Thymus (tissue), 11 donors: ENCODE data around the gene TTC23. TPM values are rescaled to one million over a fixed set of nuclear protein-coding genes. Genes with fewer than 3 reads are reported as not detected.

Experiments
- DNase-seq, 9 donors: peaks; one replicate each; pipeline ENCODE4 v3.0.0-alpha.2; 2013; ENCODE audit warnings: low spot score in 9 of 9, low read depth in 6 of 9, missing footprints in 1 of 9
- H3K27ac ChIP-seq, 2 donors: one replicate each; pipeline ENCODE4 v1.5.1; 2013; ENCODE audit warnings: control low read depth in 1 of 2, low read depth in 1 of 2, low read length in 1 of 2, mild to moderate bottlenecking in 1 of 2, moderate library complexity in 1 of 2
- H3K27me3 ChIP-seq, 2 donors: one replicate each; pipeline ENCODE4 v1.5.1; 2013; ENCODE audit warnings: low read length in 1 of 2; ENCODE audit not compliant: control insufficient read depth in 2 of 2, insufficient read depth in 1 of 2
- H3K36me3 ChIP-seq, 2 donors: one replicate each; pipeline ENCODE4 v1.5.1; 2013; ENCODE audit warnings: low read length in 1 of 2, mild to moderate bottlenecking in 1 of 2, moderate library complexity in 1 of 2; ENCODE audit not compliant: control insufficient read depth in 2 of 2, insufficient read depth in 2 of 2
- H3K4me1 ChIP-seq, 2 donors: one replicate each; pipeline ENCODE4 v1.5.1; 2013; ENCODE audit warnings: low read length in 2 of 2; ENCODE audit not compliant: control insufficient read depth in 2 of 2, insufficient read depth in 2 of 2
- H3K4me3 ChIP-seq, 2 donors: one replicate each; pipeline ENCODE4 v1.5.1; 2013; ENCODE audit warnings: low read length in 2 of 2, control low read depth in 1 of 2, mild to moderate bottlenecking in 1 of 2
- H3K9me3 ChIP-seq, 2 donors: one replicate each; pipeline ENCODE4 v1.5.1; 2013; ENCODE audit warnings: low read length in 1 of 2, mild to moderate bottlenecking in 1 of 2; ENCODE audit not compliant: control insufficient read depth in 2 of 2, insufficient read depth in 1 of 2
- WGBS: extraction: QIAGEN DNeasy Blood & Tissue Kit; methylation state at CpG from one replicate; pipeline ENCODE4 v1.1.7; 2013; 5-methylcytosine and 5-hydroxymethylcytosine counted together
- polyA plus RNA-seq: library from polyadenylated mRNA; stranded (reverse); fragments of 200-250 nt; gene quantifications from one replicate; pipeline ENCODE4 v1.2.3, GENCODE V29; 2013
- total RNA-seq: library from RNA; stranded (reverse); fragments of 120-200 nt; gene quantifications from one replicate; pipeline ENCODE4 v1.2.4, GENCODE V29; 2013
- donor health status: healthy.

Gene TTC23
- total and polyA plus RNA-seq, 2 donors = 5.7 to 7.7 TPM

DNA sequence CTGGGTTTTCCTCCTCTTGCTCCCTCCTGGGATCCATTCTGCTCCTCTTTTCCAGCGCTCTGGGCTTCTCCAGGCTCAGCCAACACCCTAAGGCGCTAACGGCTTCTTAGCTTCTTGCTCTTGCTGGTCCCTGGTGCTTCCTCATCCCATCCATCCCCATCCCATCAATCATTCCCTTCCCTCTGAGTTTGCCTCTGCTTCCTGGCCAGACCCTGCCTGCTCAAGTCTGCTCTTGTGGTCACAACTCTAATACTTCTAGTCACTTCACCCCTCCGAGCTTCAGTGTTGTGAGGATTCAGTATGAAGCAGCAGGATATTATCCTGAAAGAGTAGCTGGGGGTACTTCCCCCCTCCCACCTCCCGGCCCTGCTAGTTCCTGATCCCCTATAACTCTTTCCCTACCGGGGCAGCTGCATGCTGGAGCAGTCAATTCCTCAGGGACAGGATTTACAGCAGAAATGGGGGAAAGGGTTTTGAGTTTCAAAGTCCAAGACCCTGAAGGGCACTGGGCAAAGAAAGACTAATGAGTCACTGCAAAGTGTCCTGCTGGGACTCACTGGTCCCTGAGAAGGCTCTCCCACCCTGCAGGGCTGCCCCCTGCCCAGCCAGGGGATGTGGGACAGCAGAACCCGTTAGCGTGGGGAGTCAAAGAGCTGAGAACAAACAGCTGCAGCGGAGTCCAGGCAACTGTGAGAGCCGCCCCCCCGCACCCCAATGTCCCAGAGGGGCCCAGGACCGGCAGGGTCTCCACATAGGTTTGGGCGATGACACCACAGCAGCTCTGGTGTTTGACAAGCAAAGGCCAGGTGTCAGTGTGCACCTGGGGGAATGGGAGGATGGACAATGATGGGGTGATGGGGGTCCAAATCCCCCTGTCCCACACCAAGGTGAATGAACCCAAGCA is 146.8 kb downstream of the TTC23 start:
- peaks cover 0 to 5% of the 10 kb centered on the region in 2 donors for H3K9me3 ChIP-seq
- peaks cover 15 to 16% of the 10 kb centered on the region in 2 donors for H3K4me1 ChIP-seq
- no peak for DNase-seq
- peaks cover 26 to 81% of the 10 kb centered on the region in 2 donors for H3K27me3 ChIP-seq
- H3K4me3 ChIP-seq = no peak overlapping the region
- peaks cover 0 to 3% of the 10 kb centered on the region in 2 donors for H3K36me3 ChIP-seq
- WGBS = 81% methylated on average over 13 of the region's 13 CpGs
- H3K27ac ChIP-seq = no peak overlapping the region

DNA sequence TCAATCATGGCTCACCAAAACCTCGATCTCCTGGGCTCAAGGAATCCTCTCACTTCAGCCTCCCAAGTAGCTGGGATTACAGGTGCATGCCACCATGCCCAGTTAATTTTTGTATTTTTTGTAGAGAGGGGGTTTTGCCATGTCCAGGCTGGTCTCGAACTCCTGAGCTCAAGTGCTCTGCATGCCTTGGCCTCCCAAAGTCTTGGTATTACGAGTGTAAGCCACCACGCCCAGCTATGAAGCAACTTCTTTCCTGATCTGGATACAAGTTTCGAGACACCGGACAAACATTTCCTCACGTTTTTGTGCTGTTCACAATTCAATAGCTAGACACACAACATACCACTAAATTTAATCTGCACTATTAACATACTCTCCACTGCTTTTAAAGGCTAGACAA is 147.9 kb downstream of the TTC23 start:
- Histone ChIP-seq H3K4me3 (no peak overlapping the region), H3K9me3 (peaks cover 0 to 5% of the 10 kb centered on the region in 2 donors), H3K27ac (no peak overlapping the region), H3K27me3 (peaks cover 26 to 70% of the 10 kb centered on the region in 2 donors), H3K36me3 (peaks cover 0 to 3% of the 10 kb centered on the region in 2 donors), H3K4me1 (peaks cover 14 to 16% of the 10 kb centered on the region in 2 donors)
- 88% methylated on average over 7 of the region's 7 CpGs for WGBS
- DNase-seq = no peak

DNA sequence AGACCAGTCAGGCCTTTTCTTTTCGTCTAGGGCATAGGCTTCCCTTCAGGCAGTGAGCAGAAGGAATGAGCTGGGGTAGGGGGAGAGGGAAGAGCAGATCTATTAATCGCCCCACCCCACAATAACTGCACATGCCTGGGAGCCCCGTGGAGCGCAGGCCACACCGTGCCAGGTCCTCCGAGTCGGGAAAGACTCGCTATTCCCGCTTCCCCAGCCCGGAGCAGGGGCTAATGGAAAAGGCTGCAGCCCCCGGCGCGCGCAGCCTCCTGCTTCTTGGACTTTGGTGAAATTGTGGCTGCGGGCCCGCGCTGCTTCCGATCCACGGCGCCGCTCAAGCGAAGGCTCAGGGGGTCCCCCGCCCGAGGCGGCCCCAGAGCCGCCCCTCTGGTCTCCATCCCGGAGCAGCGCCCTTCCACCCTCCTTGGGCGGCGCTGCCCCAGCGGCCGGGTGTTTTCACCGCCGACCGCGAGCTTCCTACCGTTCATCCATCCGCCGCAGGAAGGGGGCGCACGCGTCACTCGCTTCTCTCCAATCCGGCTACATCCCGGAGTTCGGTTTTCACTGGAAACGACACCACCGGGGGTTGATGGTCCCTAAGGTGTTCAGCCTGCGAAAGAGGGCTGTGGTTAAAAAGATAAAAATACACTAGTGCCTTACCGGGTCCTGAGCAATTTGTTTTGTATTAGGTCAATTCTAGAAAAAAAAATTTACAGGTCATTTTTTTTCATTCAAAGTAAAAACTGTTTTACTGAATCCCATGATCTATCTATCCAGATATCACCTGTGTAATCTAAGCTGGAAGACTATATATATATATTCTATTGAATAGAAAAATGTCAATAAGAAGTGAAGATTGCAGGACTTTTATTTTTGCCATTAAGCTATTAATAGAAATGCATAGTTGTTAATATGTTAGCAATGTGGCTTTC is 148.9 kb downstream of the TTC23 start:
- H3K27ac ChIP-seq = no peak overlapping the region
- H3K27me3 ChIP-seq = peaks cover 23 to 60% of the 10 kb centered on the region in 2 donors
- 5% methylated on average over 50 of the region's 50 CpGs for WGBS
- peaks cover 0 to 3% of the 10 kb centered on the region in 2 donors for H3K36me3 ChIP-seq
- DNase-seq = peak in 4 of 9 donors; percentile 29 to 61 (median 51)
- H3K4me3 ChIP-seq = no peak overlapping the region
- H3K4me1 ChIP-seq = peaks cover 8 to 9% of the 10 kb centered on the region in 2 donors
- H3K9me3 ChIP-seq = peaks cover 0 to 2% of the 10 kb centered on the region in 2 donors

DNA sequence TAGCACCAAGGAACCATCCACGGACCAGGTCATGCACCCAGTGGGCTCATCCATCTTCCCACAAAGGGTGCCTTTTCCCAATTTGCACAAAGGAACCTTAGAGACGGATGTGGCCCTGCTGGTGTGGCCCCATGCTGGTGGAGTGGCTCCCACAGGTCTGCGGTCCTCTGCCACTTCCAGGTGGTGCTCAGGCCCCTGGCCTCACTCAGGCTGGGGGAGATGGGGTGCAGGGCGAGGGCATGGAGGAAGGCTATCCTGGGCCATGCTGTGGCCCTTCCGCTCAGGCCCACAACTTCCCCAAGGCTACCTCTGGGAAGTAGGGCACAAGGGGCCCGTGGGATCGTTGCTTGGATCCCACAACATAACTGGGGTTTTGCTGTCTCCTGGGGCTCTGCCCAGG is 149.7 kb downstream of the TTC23 start:
- peaks cover 0 to 2% of the 10 kb centered on the region in 2 donors for H3K9me3 ChIP-seq
- H3K27me3 ChIP-seq = peaks cover 19 to 56% of the 10 kb centered on the region in 2 donors
- no peak overlapping the region for H3K4me3 ChIP-seq
- DNase-seq = no peak
- no peak overlapping the region for H3K27ac ChIP-seq
- WGBS = 97% methylated on average over 7 of the region's 7 CpGs
- peaks cover 0 to 3% of the 10 kb centered on the region in 2 donors for H3K36me3 ChIP-seq
- peaks cover 1 to 7% of the 10 kb centered on the region in 2 donors for H3K4me1 ChIP-seq

DNA sequence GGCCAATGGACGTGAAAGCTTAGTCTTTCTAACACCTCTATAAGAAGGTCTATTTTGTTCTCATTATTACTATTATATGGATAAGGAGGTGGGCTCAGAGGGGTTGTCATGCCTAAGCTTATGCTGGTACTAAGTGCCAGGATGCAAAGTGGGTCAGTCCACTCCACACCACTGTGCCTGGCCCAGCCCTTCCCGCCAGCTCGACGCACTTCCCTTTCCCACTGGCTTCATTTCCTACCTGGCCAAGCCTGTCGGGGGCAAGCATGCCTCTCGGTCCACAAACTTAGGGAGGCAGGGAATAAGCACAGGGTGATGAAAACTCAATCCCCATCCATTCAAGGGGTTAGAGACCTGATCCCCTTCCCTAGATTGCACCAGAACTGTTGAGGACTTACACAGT is 150.4 kb downstream of the TTC23 start:
- Histone ChIP-seq H3K36me3 (peaks cover 0 to 3% of the 10 kb centered on the region in 2 donors), H3K27me3 (peaks cover 19 to 49% of the 10 kb centered on the region in 2 donors), H3K27ac (no peak overlapping the region), H3K4me1 (peaks cover 0 to 6% of the 10 kb centered on the region in 2 donors), H3K4me3 (no peak overlapping the region), H3K9me3 (peaks cover 0 to 2% of the 10 kb centered on the region in 2 donors)
- 78% methylated on average over 6 of the region's 6 CpGs for WGBS
- DNase-seq = no peak

DNA sequence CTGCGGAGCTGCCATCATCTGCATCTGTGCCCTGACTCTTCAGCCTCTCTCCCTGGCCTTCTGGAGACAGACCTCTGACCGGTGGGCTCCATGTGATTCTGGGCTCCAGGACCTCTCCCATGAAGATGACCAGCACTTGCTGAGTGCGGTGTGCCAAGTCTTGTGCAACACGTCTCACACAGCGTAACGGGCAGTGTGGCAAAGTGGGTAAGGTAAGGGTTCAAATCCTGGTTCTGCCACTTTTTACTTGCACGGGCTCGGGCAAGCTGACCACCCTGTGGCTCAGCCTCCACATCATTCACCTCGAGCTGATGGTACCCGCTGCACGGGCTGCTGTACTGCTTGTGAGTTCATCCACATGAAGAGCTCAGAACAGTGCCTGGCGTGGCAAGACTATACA is 151.0 kb downstream of the TTC23 start:
- DNase-seq = no peak
- H3K36me3 ChIP-seq = peaks cover 0 to 3% of the 10 kb centered on the region in 2 donors
- peaks cover 18 to 44% of the 10 kb centered on the region in 2 donors for H3K27me3 ChIP-seq
- peaks cover 0 to 2% of the 10 kb centered on the region in 2 donors for H3K9me3 ChIP-seq
- H3K4me1 ChIP-seq = peaks cover 0 to 6% of the 10 kb centered on the region in 2 donors
- no peak overlapping the region for H3K4me3 ChIP-seq
- H3K27ac ChIP-seq = no peak overlapping the region
- 95% methylated on average over 12 of the region's 12 CpGs for WGBS

DNA sequence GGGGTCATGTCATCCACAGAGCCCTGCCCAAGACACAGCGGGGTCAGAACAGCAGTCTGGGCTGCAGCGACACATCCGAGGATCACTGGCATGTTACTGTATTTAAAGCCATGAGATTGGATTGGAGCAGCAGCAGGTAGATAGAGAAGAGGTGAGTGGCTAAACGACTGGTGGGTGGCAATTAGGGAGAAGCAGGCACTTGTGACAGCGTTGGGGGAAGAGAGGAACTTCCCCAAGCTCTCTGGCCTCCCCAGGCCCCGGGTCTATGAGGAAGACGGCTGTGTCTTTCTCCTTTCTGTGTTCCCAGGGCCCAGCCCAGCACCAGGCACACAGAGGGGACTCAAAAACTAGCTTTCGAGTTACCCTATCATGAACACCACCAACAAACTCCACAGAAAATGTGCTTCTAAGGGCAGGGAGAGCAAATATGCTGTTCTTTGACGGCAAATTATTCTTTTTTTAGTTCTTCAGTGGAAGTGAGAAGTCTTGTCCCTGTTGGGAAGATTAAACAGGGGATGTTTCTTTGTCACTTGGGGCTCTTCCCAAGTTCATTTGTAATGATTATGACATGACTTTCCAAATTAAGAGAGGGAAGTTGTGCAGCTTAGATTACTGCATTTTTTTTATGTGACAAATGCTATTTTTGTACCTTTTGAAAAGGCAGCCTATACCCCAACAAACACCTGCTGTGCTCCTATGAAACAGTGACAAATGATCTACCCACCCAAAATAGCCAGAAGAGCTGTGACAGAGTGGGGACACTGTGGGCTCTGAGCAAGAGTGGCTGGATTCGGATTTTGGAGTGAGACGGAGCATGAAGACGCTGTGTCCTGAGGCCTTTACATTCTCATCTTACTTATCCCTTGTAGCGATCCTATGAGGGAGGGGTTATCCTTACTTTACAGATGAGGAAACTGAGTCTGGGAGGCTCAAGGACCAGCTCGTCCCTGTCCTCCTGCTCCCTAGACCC is 151.7 kb downstream of the TTC23 start:
- Histone ChIP-seq H3K27ac (no peak overlapping the region), H3K9me3 (peaks cover 0 to 2% of the 10 kb centered on the region in 2 donors), H3K4me3 (no peak overlapping the region), H3K27me3 (peaks cover 14 to 37% of the 10 kb centered on the region in 2 donors), H3K36me3 (peaks cover 0 to 3% of the 10 kb centered on the region in 2 donors), H3K4me1 (peaks cover 0 to 6% of the 10 kb centered on the region in 2 donors)
- 88% methylated on average over 14 of the region's 14 CpGs for WGBS
- no peak for DNase-seq

DNA sequence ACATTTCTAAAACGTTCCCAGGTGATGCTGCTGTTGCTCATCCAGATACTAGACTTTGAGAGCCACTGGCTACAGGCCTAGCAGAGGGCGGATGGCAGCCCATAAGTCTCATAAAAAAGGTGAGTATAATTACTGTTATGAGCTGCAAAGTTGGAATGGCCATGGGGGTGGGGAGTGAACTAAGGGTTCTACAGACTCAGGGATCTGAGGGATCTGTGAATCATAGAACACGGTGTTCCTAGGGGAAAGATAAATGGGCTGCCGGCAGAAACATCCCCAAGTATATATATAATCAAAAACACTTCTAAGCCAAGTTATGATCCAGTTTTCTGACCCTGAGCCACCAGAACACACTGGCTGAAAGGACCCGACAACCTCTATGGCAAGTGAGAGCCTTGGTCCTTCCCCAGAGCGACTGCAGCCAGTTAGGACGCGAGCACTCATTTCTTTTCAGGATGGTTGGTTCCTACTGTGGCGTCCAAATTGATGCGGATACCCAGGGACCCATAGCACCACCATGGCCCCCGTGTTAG is 152.4 kb downstream of the TTC23 start:
- Histone ChIP-seq H3K9me3 (peaks cover 0 to 2% of the 10 kb centered on the region in 2 donors), H3K36me3 (peaks cover 0 to 3% of the 10 kb centered on the region in 2 donors), H3K27ac (no peak overlapping the region), H3K4me3 (no peak overlapping the region), H3K4me1 (peaks cover 0 to 6% of the 10 kb centered on the region in 2 donors), H3K27me3 (peaks cover 7 to 29% of the 10 kb centered on the region in 2 donors)
- no peak for DNase-seq
- WGBS = 95% methylated on average over 11 of the region's 11 CpGs
